OCI-LY7 (cell line): ENCODE measurements around the gene APBA1.

ENCODE experiments used
- CTCF ChIP-seq: fragments of 200-600 bp; sonication (generic); conservative IDR thresholded peaks from 2 replicates; pipeline ENCODE4 v1.5.1; 2014; ENCODE audit warnings: mild to moderate bottlenecking, antibody characterized with exemption, low read length, moderate library complexity, mixed read lengths
- EZH2phosphoT487 ChIP-seq: fragments of 200-600 bp; sonication (generic); IDR thresholded peaks from 2 replicates; pipeline ENCODE4 v1.6.1; 2018; ENCODE audit warnings: low read depth, borderline replicate concordance, mild to moderate bottlenecking, mixed run types, antibody characterized with exemption, low read length, moderate library complexity, mixed read lengths

- TF ChIP-seq CTCF (no peak), EZH2phosphoT487 (no peak)
Observed at GRCh38 chr9:69683927-69684326, 11.8 kb upstream of the APBA1 start.
